Measurements from ENCODE around the gene BAIAP3.

- TF ChIP-seq CTCF (IDR thresholded peaks at IDR 0.05) (no peak), POLR2A (IDR thresholded peaks at IDR 0.05) (no peak)
These were observed 15.0 kb downstream of the BAIAP3 start for GRCh38 chr16:1348441-1348840.
